Measurements from ENCODE around the gene MAMLD1.

DNA sequence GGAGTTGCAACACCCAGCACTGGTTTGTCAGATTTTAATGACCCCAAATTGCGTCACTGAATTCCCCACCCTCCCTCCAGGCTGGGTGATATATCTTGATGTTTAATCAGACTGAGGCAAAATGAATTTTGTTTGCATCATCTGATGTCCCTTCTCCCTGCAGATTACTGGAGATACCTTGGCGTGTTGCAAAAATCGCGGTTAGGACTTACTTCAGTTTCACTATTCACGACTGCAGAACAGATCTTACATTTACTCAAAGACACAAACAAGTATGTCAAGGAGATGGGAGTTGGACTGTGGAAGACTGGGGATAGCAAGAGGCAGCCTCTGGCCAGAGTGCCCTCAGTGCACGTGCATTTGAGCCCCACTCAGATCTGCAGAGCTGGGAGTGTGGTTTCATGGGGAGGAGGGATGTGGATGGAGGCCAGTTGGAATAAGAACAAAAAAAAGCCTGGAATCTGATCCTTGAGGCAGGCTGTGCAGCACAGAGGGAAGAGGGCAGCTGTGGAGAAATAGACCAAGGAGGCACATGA lies 113.1 kb downstream of the MAMLD1 start:
- TF ChIP-seq, protein P1, sequence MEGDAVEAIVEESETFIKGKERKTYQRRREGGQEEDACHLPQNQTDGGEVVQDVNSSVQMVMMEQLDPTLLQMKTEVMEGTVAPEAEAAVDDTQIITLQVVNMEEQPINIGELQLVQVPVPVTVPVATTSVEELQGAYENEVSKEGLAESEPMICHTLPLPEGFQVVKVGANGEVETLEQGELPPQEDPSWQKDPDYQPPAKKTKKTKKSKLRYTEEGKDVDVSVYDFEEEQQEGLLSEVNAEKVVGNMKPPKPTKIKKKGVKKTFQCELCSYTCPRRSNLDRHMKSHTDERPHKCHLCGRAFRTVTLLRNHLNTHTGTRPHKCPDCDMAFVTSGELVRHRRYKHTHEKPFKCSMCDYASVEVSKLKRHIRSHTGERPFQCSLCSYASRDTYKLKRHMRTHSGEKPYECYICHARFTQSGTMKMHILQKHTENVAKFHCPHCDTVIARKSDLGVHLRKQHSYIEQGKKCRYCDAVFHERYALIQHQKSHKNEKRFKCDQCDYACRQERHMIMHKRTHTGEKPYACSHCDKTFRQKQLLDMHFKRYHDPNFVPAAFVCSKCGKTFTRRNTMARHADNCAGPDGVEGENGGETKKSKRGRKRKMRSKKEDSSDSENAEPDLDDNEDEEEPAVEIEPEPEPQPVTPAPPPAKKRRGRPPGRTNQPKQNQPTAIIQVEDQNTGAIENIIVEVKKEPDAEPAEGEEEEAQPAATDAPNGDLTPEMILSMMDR (conservative IDR thresholded peaks at IDR 0.05; ENCODE audit: low read depth, low read length), result no peak
- no peak for TF ChIP-seq EZH2 (IDR thresholded peaks at IDR 0.05; ENCODE audit: borderline replicate concordance, low read depth, low read length, poor library complexity, severe bottlenecking)
